ENCODE measurements around the gene RCBTB2. TPM values are rescaled to one million over a fixed set of nuclear protein-coding genes. Genes with fewer than 3 reads are reported as not detected.
"Not testable (repeated sequence)": the region's sequence is repeated elsewhere in the genome, so short reads cannot be mapped to it uniquely, and the experiment has no call there.

Gene RCBTB2
- polyA plus RNA-seq (ENCODE audit: insufficient read length in 10 of 10), result 10 to 100 TPM; 20.2 to 35.7 (median 23.4) TPM
- long read RNA-seq, donor 1, partial matches to known transcripts, result 0 of 4 reads
- long read RNA-seq, donor 1, other reads (novel, unspliced or antisense), result 0 of 4 reads
- long read RNA-seq, donor 2, partial matches to known transcripts, result 0 of 3 reads
- long read RNA-seq, donor 2, other reads (novel, unspliced or antisense), result 0 of 3 reads
- long read RNA-seq, donor 3, result 0 reads
- long read RNA-seq, donor 4, partial matches to known transcripts, result 0 of 2 reads
- long read RNA-seq, donor 4, other reads (novel, unspliced or antisense), result 0 of 2 reads
- long read RNA-seq, donor 5, transcript RCBTB2-201 (15 exons, 3,232 nt), result major isoform, 5 of 8 reads
- long read RNA-seq, donor 5, partial matches to known transcripts, result 0 of 8 reads
- long read RNA-seq, donor 5, other reads (novel, unspliced or antisense), result 0 of 8 reads
- long read RNA-seq, donor 6, partial matches to known transcripts, result 0 of 2 reads
- long read RNA-seq, donor 6, other reads (novel, unspliced or antisense), result 0 of 2 reads
- long read RNA-seq, donor 7, partial matches to known transcripts, result 0 of 1 reads
- long read RNA-seq, donor 7, other reads (novel, unspliced or antisense), result 0 of 1 reads
- long read RNA-seq, donor 8, partial matches to known transcripts, result 0 of 1 reads
- long read RNA-seq, donor 8, other reads (novel, unspliced or antisense), result 0 of 1 reads
- long read RNA-seq, donor 9, partial matches to known transcripts, result 0 of 3 reads
- long read RNA-seq, donor 9, other reads (novel, unspliced or antisense), result 0 of 3 reads

DNA sequence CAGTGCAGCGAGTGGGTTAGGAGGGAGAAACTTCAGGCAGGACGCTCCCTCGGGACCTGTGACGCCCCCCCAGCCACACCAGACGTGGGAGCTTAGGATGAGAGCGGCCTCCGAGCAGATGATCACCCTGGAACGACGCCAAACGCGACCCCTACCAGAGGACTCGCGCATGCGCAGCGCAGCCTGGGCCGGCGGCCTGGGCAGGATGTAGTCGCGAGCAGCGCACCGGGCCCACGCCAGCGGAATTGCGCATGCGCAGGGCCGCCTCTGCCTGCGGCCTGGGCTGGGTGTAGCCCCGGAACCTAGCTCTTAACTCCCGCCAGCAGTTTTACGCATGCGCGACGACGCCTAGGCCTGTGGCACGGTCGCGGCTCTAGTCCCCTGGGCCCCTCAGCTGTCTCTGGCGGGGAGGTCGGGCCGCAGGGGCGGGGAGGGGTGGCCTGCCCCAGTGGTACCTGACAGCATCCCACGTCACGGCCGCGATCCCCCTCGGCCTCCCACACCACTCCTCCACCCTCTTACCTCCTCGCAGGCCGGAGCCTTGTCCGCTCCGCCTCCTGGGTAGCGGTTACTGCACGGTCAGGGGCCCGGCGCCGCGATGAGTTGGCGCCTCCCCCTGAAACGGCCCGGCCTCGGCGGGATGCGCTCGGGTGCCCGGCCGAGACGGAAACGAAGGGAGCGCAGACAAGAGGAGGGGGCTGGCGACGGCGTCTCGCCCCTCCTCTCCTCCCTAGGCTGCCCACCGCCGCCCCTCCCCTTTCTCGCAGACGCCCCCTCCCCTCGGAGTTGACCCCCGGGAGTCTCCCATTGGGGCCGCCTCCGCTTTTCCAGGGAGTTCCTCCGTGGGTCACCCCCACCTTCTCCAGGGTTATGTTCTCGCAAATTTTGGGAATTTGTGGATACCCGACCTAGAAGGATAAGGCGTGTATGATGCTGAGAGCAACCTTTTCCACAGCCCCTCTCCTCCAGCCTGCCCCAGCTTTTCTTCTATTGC, at the start of gene RCBTB2:
Gene RCBTB2, minus strand, starts transcription at position 575 of the 994 bp plus-strand sequence. CDS start 11,141 bp downstream, outside the sequence.
- peak; percentile 98 to 100 (median 100) for DNase-seq

DNA sequence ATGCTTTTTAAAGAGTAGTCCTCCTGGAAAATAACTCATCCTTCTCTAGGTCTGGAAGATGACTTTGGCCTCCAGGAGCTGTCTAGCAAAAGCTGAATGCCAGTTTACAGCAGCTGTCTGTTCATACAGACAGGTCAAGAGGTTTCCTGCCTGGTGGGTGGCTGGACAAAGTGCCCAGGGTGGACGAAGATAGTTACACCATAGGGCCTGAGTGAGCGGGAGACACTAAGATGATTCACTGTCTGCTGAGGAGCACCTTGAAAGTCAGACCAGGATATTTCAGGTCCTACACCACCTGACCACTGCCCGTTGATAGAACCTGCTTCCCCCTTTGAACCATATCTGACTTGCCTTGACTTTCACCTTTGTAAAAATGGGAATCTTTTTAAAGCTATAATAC, 49.2 kb upstream of the RCBTB2 start:
- DNase-seq, result no peak

DNA sequence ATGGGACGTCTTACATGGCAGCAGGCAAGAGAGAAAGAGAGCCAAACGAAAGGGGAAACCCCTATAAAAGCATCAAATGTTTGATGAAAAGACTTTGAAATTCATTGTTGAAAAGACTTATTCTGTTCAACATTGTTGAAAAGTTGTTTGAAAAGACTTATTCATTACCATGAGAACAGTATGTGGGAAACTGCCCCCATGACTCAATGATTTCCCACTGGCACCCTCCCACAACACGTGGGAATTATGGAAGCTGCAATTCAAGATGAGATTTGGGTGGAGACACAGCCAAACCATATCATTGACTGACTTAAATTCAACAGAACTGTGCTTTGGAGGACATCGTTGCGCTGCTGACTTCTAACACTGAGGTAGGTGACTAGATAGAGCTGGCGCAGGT, 48.0 kb upstream of the RCBTB2 start:
- DNase-seq, result no peak

DNA sequence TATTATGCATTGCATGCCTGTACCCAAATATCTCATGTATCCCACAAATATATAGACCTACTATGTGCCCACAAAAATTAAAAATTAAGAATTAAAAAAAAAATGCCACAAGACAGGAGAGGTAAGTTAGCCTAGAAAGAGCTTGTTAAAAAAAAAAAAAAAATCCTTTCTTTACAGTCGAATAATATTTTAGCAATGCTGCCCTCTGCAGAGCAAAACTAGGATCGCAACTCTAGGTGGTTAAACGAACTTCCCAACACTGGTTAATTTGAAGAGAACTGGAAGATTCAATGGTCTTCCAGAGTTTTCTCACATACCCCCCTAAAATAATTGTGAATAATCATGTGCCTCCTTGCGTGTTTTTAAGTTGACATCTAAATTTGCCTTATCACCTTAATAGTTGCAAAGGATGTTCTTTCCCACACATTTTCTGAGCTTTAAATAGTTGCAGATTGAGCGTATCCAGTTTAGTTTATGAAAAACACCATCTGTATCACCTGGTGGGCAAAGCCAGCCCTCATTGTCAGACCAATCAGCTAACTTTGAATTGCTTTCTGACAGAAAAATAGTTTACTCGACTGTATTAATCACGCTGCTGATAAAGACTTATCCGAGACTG, 47.4 kb upstream of the RCBTB2 start:
- peak; percentile 66 to 84 (median 80) for DNase-seq

DNA sequence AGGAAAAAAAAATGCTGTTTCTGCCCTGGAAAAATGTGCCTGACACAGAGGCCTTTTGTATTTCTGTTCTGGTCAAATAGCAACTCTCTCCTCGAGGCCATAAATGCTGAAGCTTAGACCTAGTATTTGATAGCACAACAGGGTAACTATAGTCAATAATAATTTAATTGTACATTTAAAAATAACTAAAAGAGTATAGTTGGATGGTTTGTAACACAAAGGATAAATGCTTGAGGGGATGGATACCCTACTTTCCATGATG, 47.0 kb upstream of the RCBTB2 start:
- not testable (repeated sequence) for DNase-seq

DNA sequence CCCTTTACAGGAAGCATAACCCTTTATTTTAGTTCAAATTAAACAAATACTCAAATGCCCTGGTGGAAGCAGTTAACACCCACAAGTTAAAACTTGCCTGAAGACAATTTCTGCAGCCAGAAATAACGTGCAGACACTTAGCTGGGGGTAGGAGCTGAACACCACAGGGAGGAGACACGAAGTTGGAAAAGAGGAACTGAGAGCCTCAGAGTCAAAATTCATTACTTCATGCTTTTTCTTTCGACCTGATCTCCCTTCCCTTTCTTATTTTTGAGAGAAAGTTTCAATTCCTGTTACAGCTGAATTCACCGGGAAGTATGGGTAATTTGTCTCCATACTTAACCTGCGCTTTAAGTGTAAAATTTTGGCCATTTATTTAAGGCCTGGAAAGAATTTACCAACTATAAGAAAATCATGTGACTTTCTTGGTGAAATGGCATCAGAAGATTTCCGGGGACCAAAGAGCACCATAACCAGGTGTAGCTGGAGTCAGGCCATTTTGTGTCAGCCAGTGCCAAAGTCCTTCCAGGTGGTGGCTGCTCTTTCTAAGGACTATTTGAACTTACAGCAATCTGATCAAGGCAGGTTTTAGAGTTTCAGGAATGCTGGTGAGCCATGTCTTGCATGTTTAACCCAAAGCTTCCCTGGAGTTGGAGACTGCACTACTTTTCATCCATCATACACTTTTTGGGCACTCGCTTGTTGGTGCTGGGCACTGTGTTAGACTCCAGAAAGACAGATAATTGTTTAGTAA, 46.5 kb upstream of the RCBTB2 start:
- peak in 1 of 3 donors; percentile 33 for DNase-seq

DNA sequence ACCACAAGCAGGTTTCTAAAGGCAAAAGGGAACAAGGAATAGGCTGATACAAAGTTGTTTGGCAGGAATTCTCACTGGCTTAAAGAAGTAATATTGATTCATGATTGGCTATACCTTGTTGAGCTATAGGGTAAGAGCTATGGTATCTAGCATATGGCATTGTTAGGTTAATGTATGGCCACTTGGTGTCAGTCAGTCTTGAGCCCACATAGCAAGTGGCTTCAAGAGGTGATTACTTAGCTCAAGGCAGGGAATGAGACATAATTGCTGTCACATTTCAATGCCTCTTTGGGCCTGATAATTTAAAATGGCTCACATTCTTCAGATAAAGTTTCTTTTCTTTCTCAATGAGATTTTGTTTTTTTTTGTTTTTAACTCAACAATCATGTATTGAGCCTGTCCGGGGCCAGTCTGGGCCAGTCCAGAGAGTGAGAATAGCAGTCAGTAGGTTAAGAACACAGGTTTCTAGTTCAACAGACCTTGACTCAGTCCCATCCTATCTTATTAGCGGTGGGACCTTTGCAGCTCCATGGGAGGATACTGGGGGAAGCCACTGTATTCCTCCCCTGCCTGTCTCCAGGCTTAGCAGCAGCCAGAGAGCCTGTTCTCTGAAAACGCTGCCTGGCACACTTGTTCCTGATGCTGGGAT, 45.8 kb upstream of the RCBTB2 start:
- DNase-seq, result no peak

DNA sequence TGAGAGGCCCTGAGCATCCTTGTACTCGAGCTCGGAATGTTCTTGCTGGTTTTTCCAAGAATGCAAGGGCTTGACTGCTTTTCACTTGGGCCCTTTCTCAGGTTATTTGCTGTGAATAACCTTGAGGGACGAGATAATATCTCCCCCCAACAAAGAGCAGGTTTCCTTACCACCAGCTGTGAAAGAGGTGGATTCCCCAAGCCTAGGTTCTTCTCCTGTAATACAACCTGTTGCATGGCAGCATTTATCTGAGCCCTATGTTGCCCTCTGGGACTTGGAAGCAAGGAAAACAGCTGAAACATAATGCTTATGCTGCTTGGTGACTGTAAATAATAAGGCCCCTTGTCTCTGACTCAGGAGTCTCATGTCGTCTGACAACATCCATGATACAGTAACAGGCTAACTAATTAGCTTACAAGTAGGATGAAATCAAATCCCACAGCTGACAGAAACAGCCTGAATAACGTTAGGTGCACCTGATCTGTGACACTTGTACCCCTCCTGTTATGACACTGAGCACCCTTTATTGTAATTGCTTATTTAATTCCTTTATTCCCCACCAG, 43.6 kb upstream of the RCBTB2 start:
- no peak for DNase-seq

DNA sequence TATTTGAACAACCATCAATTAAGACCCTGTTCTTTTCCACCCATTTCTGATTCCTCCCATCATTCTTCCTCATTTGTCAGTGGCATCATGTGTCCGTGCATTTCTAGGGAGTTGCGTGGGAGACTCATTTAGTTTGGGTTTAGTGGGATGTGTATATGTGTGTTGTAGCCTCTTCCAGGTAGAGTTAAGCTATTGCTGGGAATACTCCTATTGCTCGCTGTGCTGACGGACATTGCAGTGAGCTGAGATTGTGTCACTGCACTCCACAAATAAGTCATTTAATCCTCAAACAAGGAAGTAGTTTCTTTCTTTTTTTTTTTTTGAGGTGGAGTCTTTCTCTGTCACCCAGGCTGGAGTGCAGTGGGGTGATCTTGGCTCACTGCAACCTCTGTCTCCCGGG, 42.2 kb upstream of the RCBTB2 start:
- DNase-seq, result no peak

DNA sequence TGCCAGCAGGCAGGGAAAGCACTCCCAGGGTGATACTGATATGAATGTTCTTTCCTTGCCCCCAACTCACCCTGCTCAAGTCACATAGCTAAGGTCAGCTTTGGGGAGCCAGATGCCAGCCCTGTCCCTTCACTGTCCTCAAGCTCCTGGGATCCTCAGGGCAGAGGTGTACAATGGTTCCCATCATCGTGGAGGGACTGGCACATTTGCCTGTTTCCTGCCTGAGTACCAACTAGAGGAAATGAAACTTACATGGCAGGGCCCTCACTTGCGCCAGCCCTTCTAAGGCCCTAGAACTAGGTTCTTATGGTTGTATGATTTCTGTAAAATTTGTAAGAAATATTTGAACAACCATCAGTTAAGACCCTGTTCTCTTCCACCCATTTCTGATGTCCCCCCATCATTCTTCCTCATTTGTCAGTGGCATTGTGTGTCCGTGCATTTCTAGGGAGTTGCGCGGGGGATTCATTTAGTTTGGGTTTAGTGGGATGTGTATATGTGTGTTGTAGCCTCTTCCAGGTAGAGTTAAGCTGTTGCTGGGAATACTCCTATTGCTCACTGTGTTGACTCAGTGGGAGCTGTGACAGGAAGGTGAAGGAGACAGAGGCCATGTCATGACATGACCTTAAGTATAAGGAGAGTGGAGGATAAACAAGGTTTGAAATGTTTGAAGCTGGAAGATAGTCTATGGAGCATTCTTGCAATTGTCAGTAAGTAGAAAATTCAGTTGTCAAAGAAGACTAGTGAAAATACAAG, 41.3 kb upstream of the RCBTB2 start:
- no peak for DNase-seq

DNA sequence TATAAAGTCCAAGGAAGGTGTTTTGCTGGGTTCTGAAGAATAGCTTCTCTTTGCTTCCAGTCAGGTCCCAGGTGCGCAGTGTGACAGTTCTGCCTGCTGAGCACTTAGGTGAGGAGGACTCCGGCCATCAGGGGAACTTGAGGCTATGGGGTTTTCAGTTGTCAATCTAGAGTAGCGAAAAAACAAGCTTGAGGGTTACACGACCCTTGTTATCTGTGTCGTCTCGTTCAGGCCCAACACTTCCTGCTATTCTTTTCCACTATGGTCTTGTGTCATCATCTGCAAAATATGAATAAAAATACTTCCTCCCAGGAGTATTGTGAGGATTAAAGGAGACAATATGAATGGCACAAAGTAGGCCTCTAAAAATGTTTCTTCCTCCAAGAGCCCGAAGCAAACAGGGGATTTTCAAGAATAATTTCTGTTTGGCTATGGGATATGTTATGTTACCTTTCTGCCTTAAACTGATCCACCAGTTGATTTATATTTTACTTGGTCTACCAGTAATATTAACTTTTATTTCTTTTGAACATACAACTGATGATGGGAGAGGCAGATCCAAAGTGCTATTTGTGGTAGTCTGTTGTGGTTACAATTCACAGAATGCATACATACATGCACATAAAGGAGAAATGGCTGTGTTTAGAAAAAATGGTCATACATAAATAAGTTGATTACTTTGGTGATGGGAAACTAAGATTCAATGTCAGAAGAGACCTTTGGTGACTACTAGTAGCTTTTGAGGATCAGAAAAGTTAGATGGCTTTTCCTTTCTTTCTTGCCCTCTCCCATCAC, 40.5 kb upstream of the RCBTB2 start:
- no peak for DNase-seq

DNA sequence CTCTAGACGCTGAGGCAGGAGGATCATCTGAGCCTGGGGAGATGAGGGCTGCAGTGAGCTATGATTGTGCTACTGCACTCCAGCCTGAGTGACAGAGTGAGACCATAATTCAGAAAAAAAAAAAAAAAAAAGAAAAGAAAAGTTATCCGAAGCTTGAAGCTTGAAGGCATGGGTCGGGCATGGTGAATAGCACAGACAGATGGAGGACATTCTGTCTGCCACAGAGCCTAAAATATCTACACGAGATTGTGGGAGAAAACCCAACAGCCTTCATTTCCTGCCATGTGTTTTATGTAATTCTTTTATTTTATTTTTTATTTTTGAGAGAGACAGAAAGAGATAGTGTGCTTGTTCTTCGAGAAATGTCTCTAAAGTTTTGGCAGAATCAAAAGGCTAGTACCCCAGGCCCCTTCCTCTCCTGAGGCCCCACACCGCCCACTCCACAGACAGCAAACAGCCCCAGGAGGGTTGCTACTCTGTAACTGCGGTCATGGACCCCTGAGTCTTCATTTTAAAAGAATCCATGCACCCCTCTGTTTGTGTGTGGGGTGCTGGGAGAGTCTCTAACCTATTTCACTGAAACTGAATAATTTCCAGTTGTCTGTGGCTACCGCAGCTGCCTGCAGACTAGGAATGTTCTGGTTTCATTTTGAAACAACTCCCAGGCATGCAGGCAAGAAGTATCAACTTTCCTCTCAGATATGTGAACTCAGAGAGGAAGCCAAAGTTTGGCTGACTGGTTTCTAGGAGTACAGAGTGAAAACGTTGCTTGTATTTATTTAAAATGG, 38.4 kb upstream of the RCBTB2 start:
- DNase-seq, result peak; percentile 74 to 90 (median 78)

DNA sequence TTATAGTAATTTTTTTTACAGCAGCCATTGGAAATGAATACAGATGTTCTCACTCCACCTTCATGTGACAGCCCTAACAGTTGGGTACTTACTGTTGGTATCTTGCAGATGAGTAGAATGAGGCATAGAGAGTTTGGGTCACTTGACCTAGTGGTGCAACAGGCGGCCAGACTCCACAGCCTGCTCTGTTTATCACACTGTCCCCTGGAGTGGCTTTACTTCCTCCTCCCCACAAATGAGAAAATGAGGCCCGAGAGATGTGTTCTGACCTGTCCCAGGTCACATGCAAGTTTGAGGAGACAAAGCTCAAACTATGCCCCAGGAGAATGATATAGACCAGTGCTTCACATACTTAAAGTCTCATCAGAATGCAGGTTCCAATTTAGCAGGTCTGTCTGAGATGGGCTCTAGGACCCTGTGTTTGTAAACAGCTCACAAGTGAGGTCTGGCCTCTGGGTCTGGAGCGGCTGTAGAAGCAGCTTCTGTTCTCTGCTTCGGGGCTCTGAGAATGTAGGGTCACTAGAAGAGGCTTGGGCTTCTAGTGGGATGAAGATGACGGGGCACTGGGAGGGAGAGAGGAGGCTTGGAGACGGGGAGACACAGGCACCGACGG, 37.4 kb upstream of the RCBTB2 start:
- no peak for DNase-seq

DNA sequence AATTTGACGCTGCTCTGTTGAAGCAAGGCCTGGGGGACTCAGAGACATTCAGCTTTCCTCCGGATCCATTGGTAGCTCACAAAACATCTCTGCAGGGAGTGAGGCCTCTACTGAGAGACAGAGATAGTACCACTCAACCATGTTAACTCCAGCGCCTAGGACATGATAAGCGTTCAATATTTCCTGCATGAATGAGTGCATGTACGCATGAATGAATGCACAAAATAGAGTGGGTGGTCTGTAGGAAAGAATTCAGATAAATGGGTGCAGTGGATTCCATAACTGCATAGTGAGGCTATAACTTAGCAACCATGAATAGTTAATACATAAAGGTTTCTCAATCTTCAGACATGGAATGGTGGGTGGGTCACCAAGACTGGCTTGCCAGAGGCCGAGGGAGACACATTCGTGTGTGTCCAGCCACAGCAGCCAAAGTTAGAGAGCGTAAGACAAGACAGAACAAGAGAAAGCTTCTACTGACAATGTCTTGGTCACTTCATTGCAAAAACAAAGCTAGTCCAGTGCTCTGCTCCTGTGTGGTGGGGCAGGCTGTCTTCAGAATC, 36.3 kb upstream of the RCBTB2 start:
- no peak for DNase-seq

DNA sequence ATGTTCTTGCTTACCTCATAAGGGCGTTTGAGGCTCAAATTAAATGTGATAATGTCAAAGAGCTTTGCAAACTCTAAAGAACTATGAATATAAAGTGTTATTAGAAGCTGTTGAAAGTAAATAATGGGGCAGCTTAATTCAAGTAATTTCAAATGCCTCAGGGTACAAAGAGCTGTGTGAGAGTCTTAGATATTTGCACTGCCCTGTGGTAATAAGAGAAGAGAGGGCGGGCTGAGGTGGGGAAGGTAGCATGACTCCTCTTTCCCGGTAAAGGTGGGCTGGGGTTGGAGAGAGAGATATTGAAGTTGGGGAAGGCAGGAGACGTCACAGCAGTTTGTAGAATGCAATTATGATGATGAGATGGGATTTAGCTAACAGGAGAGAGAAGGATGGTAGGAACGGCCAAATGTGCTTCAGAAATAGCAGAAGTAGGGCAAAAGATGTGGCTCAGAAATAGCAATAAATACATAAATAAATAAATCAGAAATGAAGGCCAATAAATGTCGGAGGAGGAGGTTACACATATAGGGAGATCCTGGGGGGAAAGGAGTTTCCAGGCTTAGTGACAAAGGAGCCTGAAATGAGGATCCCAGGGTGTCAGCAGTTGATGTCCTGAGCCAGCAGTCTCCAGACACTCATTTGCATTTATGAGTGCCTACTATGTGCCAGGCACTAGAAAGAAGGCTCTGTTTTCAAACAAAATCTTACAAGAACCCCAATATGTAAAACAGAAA, 35.7 kb upstream of the RCBTB2 start:
- DNase-seq, result no peak

Data from muscle of back (tissue), 13 donors.